ENCODE measurements around the gene DOK3. TPM values are rescaled to one million over a fixed set of nuclear protein-coding genes. Genes with fewer than 3 reads are reported as not detected.

The DOK3 gene
- 1.0 and 3.5 TPM in 2 replicates for total RNA-seq (2012; rRNA removed)

- H3K4me3 ChIP-seq (ENCODE audit: low read length) = peak within 1 kb of the TSS; percentile 66
- peaks cover 38% of the 10 kb centered on the region for H3K36me3 ChIP-seq (ENCODE audit: insufficient read depth, low read length)
These were observed at the start of gene DOK3 for GRCh38 chr5:177509381-177509951. Gene DOK3 (minus strand): TSS chr5:177509826. CDS start chr5:177509540, 286 bp downstream.

GRCh38 chr5:177557796-177558195 lies 48.2 kb upstream of the DOK3 start:
- H3K4me3 ChIP-seq (ENCODE audit: low read length) = no peak overlapping the region
- no peaks in the 10 kb centered on the region for H3K27me3 ChIP-seq (ENCODE audit: control insufficient read depth, insufficient read depth, low read length)
- no peaks in the 10 kb centered on the region for H3K36me3 ChIP-seq (ENCODE audit: insufficient read depth, low read length)
- H3K9me3 ChIP-seq (replicated peaks; ENCODE audit: low read length) = no peaks in the 10 kb centered on the region
- no peak overlapping the region for H3K9ac ChIP-seq (ENCODE audit: low read depth, low read length)
- H3K4me2 ChIP-seq (ENCODE audit: low read length) = no peak overlapping the region
- H3K4me1 ChIP-seq (ENCODE audit: control insufficient read depth, insufficient read depth, low read length) = peaks cover 14% of the 10 kb centered on the region

More at GRCh38 chr5:177509381-177509951, at the start of gene DOK3:
- Histone ChIP-seq H3K9ac (ENCODE audit: low read depth, low read length) (peak within 1 kb of the TSS; percentile 72), H3K4me2 (ENCODE audit: low read length) (peak within 1 kb of the TSS; percentile 69), H3K27me3 (ENCODE audit: control insufficient read depth, insufficient read depth, low read length) (no peaks in the 10 kb centered on the region), H3K4me1 (ENCODE audit: control insufficient read depth, insufficient read depth, low read length) (peaks cover 15% of the 10 kb centered on the region), H3K9me3 (replicated peaks; ENCODE audit: low read length) (no peaks in the 10 kb centered on the region)

- peaks cover 20% of the 10 kb centered on the region for H3K4me1 ChIP-seq (ENCODE audit: control insufficient read depth, insufficient read depth, low read length)
- no peak overlapping the region for H3K4me2 ChIP-seq (ENCODE audit: low read length)
- H3K36me3 ChIP-seq (ENCODE audit: insufficient read depth, low read length) = peaks cover 5% of the 10 kb centered on the region
- H3K27me3 ChIP-seq (ENCODE audit: control insufficient read depth, insufficient read depth, low read length) = no peaks in the 10 kb centered on the region
- no peak overlapping the region for H3K9ac ChIP-seq (ENCODE audit: low read depth, low read length)
- no peaks in the 10 kb centered on the region for H3K9me3 ChIP-seq (replicated peaks; ENCODE audit: low read length)
- H3K4me3 ChIP-seq (ENCODE audit: low read length) = no peak overlapping the region
These were observed 47.5 kb upstream of the DOK3 start for GRCh38 chr5:177557041-177557647.

- peaks cover 16% of the 10 kb centered on the region for H3K36me3 ChIP-seq (ENCODE audit: insufficient read depth, low read length)
- no peak overlapping the region for H3K4me2 ChIP-seq (ENCODE audit: low read length)
- no peaks in the 10 kb centered on the region for H3K27me3 ChIP-seq (ENCODE audit: control insufficient read depth, insufficient read depth, low read length)
- no peak overlapping the region for H3K9ac ChIP-seq (ENCODE audit: low read depth, low read length)
- H3K4me3 ChIP-seq (ENCODE audit: low read length) = no peak overlapping the region
- peaks cover 20% of the 10 kb centered on the region for H3K4me1 ChIP-seq (ENCODE audit: control insufficient read depth, insufficient read depth, low read length)
- H3K9me3 ChIP-seq (replicated peaks; ENCODE audit: low read length) = no peaks in the 10 kb centered on the region
These were observed 46.0 kb upstream of the DOK3 start for GRCh38 chr5:177555665-177556064.

GRCh38 chr5:177555228-177555627 lies 45.6 kb upstream of the DOK3 start:
- Histone ChIP-seq H3K9ac (ENCODE audit: low read depth, low read length) (no peak overlapping the region), H3K4me2 (ENCODE audit: low read length) (peak overlapping the region; percentile 98), H3K4me3 (ENCODE audit: low read length) (no peak overlapping the region), H3K4me1 (ENCODE audit: control insufficient read depth, insufficient read depth, low read length) (peaks cover 20% of the 10 kb centered on the region), H3K36me3 (ENCODE audit: insufficient read depth, low read length) (peaks cover 16% of the 10 kb centered on the region), H3K27me3 (ENCODE audit: control insufficient read depth, insufficient read depth, low read length) (no peaks in the 10 kb centered on the region), H3K9me3 (replicated peaks; ENCODE audit: low read length) (no peaks in the 10 kb centered on the region)

- Histone ChIP-seq H3K4me1 (ENCODE audit: control insufficient read depth, insufficient read depth, low read length) (peaks cover 20% of the 10 kb centered on the region), H3K27me3 (ENCODE audit: control insufficient read depth, insufficient read depth, low read length) (no peaks in the 10 kb centered on the region), H3K36me3 (ENCODE audit: insufficient read depth, low read length) (peaks cover 16% of the 10 kb centered on the region), H3K4me3 (ENCODE audit: low read length) (peak within 1 kb of the TSS; percentile 84), H3K9ac (ENCODE audit: low read depth, low read length) (peak within 1 kb of the TSS; percentile 90), H3K4me2 (ENCODE audit: low read length) (peak within 1 kb of the TSS; percentile 98), H3K9me3 (replicated peaks; ENCODE audit: low read length) (no peaks in the 10 kb centered on the region)
These were observed 45.0 kb upstream of the DOK3 start, which contains the start of gene FAM193B for GRCh38 chr5:177554474-177555111. Gene FAM193B (minus strand): TSS chr5:177554563. CDS start chr5:177554458, 105 bp downstream.

- Histone ChIP-seq H3K9me3 (replicated peaks; ENCODE audit: low read length) (no peaks in the 10 kb centered on the region), H3K4me1 (ENCODE audit: control insufficient read depth, insufficient read depth, low read length) (peaks cover 20% of the 10 kb centered on the region), H3K9ac (ENCODE audit: low read depth, low read length) (peak overlapping the region; percentile 90), H3K4me2 (ENCODE audit: low read length) (peak overlapping the region; percentile 97), H3K27me3 (ENCODE audit: control insufficient read depth, insufficient read depth, low read length) (no peaks in the 10 kb centered on the region), H3K4me3 (ENCODE audit: low read length) (peak overlapping the region; percentile 84), H3K36me3 (ENCODE audit: insufficient read depth, low read length) (peaks cover 16% of the 10 kb centered on the region)
These were observed 44.2 kb upstream of the DOK3 start for GRCh38 chr5:177553671-177554429.

GRCh38 chr5:177552839-177553455 lies 43.3 kb upstream of the DOK3 start:
- Histone ChIP-seq H3K4me1 (ENCODE audit: control insufficient read depth, insufficient read depth, low read length) (peaks cover 23% of the 10 kb centered on the region), H3K9ac (ENCODE audit: low read depth, low read length) (peak overlapping the region; percentile 90), H3K4me2 (ENCODE audit: low read length) (peak overlapping the region; percentile 97), H3K27me3 (ENCODE audit: control insufficient read depth, insufficient read depth, low read length) (no peaks in the 10 kb centered on the region), H3K9me3 (replicated peaks; ENCODE audit: low read length) (no peaks in the 10 kb centered on the region), H3K36me3 (ENCODE audit: insufficient read depth, low read length) (peaks cover 16% of the 10 kb centered on the region), H3K4me3 (ENCODE audit: low read length) (peak overlapping the region; percentile 84)

- Histone ChIP-seq H3K4me3 (ENCODE audit: low read length) (no peak overlapping the region), H3K4me1 (ENCODE audit: control insufficient read depth, insufficient read depth, low read length) (peaks cover 39% of the 10 kb centered on the region), H3K9ac (ENCODE audit: low read depth, low read length) (no peak overlapping the region)
These were observed 40.5 kb upstream of the DOK3 start for GRCh38 chr5:177550122-177550521.

GRCh38 chr5:177548495-177548894 lies 38.9 kb upstream of the DOK3 start:
- Histone ChIP-seq H3K4me2 (ENCODE audit: low read length) (no peak overlapping the region), H3K4me3 (ENCODE audit: low read length) (no peak overlapping the region), H3K27me3 (ENCODE audit: control insufficient read depth, insufficient read depth, low read length) (no peaks in the 10 kb centered on the region), H3K9ac (ENCODE audit: low read depth, low read length) (no peak overlapping the region), H3K4me1 (ENCODE audit: control insufficient read depth, insufficient read depth, low read length) (peaks cover 53% of the 10 kb centered on the region), H3K9me3 (replicated peaks; ENCODE audit: low read length) (no peaks in the 10 kb centered on the region), H3K36me3 (ENCODE audit: insufficient read depth, low read length) (peaks cover 16% of the 10 kb centered on the region)

More at GRCh38 chr5:177550122-177550521, 40.5 kb upstream of the DOK3 start:
- no peak overlapping the region for H3K4me2 ChIP-seq (ENCODE audit: low read length)
- H3K9me3 ChIP-seq (replicated peaks; ENCODE audit: low read length) = no peaks in the 10 kb centered on the region
- H3K36me3 ChIP-seq (ENCODE audit: insufficient read depth, low read length) = peaks cover 16% of the 10 kb centered on the region
- H3K27me3 ChIP-seq (ENCODE audit: control insufficient read depth, insufficient read depth, low read length) = no peaks in the 10 kb centered on the region

- Histone ChIP-seq H3K4me2 (ENCODE audit: low read length) (no peak overlapping the region), H3K9me3 (replicated peaks; ENCODE audit: low read length) (no peaks in the 10 kb centered on the region), H3K9ac (ENCODE audit: low read depth, low read length) (no peak overlapping the region), H3K36me3 (ENCODE audit: insufficient read depth, low read length) (peaks cover 16% of the 10 kb centered on the region), H3K4me3 (ENCODE audit: low read length) (no peak overlapping the region), H3K27me3 (ENCODE audit: control insufficient read depth, insufficient read depth, low read length) (no peaks in the 10 kb centered on the region), H3K4me1 (ENCODE audit: control insufficient read depth, insufficient read depth, low read length) (peaks cover 47% of the 10 kb centered on the region)
These were observed 38.1 kb upstream of the DOK3 start for GRCh38 chr5:177547736-177548135.

Measured in skeletal muscle satellite cell (primary cell).